Loucy (cell line): Measurements from ENCODE around the gene CIC.
A peak's percentile ranks its signal among the peaks of the same experiment; 100 is the strongest.

Experiments
- H2AFZ ChIP-seq: fragments of 200-600 bp; sonication (generic); 2 replicates; pipeline ENCODE4 v1.6.0; 2016; ENCODE audit warnings: antibody characterized with exemption, mild to moderate bottlenecking, low read length, moderate library complexity
- H3F3A ChIP-seq: fragments of 200-600 bp; 2 replicates; pipeline ENCODE4 v1.6.0; 2016; ENCODE audit warnings: antibody characterized with exemption, low read depth, mild to moderate bottlenecking
- H3K27me3 ChIP-seq: fragments of 200-600 bp; sonication (generic); 2 replicates; pipeline ENCODE4 v1.6.1; 2014; ENCODE audit warnings: low read length, mild to moderate bottlenecking; ENCODE audit not compliant: insufficient read depth, poor library complexity, severe bottlenecking
- H3K36me3 ChIP-seq: fragments of 200-600 bp; sonication (generic); 2 replicates; pipeline ENCODE4 v1.6.1; 2016; ENCODE audit warnings: low read length; ENCODE audit not compliant: insufficient read depth
- H3K4me1 ChIP-seq: fragments of 200-600 bp; sonication (generic); 2 replicates; pipeline ENCODE4 v1.5.1; 2014; ENCODE audit warnings: low read length, mild to moderate bottlenecking; ENCODE audit not compliant: insufficient read depth, poor library complexity, severe bottlenecking
- H3K4me2 ChIP-seq: fragments of 200-600 bp; sonication (generic); 2 replicates; pipeline ENCODE4 v1.6.0; 2014; ENCODE audit warnings: antibody characterized with exemption, low read length, low read depth, mild to moderate bottlenecking; ENCODE audit not compliant: poor library complexity, severe bottlenecking
- H3K4me3 ChIP-seq: fragments of 200-600 bp; sonication (generic); 2 replicates; pipeline ENCODE4 v1.5.1; 2014; ENCODE audit warnings: low read length, mild to moderate bottlenecking, mixed read lengths; ENCODE audit not compliant: poor library complexity, severe bottlenecking
- H3K79me2 ChIP-seq: fragments of 200-600 bp; sonication (generic); 2 replicates; pipeline ENCODE4 v1.6.1; 2014; ENCODE audit warnings: low read length; ENCODE audit not compliant: insufficient read depth
- H3K9ac ChIP-seq: fragments of 200-600 bp; sonication (generic); 2 replicates; pipeline ENCODE4 v1.6.0; 2014; ENCODE audit warnings: mild to moderate bottlenecking, low read depth, low read length, moderate library complexity; ENCODE audit not compliant: poor library complexity, severe bottlenecking
- H3K9me2 ChIP-seq: fragments of 200-600 bp; sonication (generic); replicated peaks from 2 replicates; pipeline ENCODE4 v1.6.1; 2016; ENCODE audit warnings: low read depth, low read length, mixed read lengths
- H3K9me3 ChIP-seq: fragments of 200-600 bp; sonication (generic); 2 replicates; pipeline ENCODE4 v1.6.1; 2014; ENCODE audit warnings: mild to moderate bottlenecking, antibody characterized with exemption, low read length, low read depth; ENCODE audit not compliant: insufficient read depth
- H4K20me1 ChIP-seq: fragments of 200-600 bp; sonication (generic); 2 replicates; pipeline ENCODE4 v1.6.0; 2014; ENCODE audit warnings: antibody characterized with exemption, low read length, mild to moderate bottlenecking; ENCODE audit not compliant: insufficient read depth, poor library complexity, severe bottlenecking
- EZH2phosphoT487 ChIP-seq: fragments of 200-600 bp; IDR thresholded peaks from 2 replicates; pipeline ENCODE4 v1.6.1; 2018; ENCODE audit warnings: antibody characterized with exemption, mild to moderate bottlenecking, moderate library complexity, borderline replicate concordance
- TF ChIP-seq, protein P1 (sequence below): fragments of 200-600 bp; sonication (generic); conservative IDR thresholded peaks from 2 replicates; pipeline ENCODE4 v1.5.1; 2014; ENCODE audit warnings: mild to moderate bottlenecking, antibody characterized with exemption, low read length

The CIC gene

GRCh38 chr19:42326969-42327368 lies 57.9 kb downstream of the CIC start:
- Histone ChIP-seq H3K9me3 (no peaks in the 10 kb centered on the region), H3K27me3 (no peaks in the 10 kb centered on the region), H4K20me1 (peaks cover 17% of the 10 kb centered on the region), H3F3A (no peaks in the 10 kb centered on the region), H3K9me2 (no peaks in the 10 kb centered on the region), H3K4me3 (peak overlapping the region; percentile 85), H3K36me3 (no peaks in the 10 kb centered on the region), H3K4me1 (peaks cover 30% of the 10 kb centered on the region), H2AFZ (no peak overlapping the region), H3K9ac (peak overlapping the region; percentile 89), H3K4me2 (peak overlapping the region; percentile 92), H3K79me2 (peaks cover 47% of the 10 kb centered on the region)
- no peak for TF ChIP-seq EZH2phosphoT487
- TF ChIP-seq, protein P1, sequence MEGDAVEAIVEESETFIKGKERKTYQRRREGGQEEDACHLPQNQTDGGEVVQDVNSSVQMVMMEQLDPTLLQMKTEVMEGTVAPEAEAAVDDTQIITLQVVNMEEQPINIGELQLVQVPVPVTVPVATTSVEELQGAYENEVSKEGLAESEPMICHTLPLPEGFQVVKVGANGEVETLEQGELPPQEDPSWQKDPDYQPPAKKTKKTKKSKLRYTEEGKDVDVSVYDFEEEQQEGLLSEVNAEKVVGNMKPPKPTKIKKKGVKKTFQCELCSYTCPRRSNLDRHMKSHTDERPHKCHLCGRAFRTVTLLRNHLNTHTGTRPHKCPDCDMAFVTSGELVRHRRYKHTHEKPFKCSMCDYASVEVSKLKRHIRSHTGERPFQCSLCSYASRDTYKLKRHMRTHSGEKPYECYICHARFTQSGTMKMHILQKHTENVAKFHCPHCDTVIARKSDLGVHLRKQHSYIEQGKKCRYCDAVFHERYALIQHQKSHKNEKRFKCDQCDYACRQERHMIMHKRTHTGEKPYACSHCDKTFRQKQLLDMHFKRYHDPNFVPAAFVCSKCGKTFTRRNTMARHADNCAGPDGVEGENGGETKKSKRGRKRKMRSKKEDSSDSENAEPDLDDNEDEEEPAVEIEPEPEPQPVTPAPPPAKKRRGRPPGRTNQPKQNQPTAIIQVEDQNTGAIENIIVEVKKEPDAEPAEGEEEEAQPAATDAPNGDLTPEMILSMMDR, result no peak

DNA sequence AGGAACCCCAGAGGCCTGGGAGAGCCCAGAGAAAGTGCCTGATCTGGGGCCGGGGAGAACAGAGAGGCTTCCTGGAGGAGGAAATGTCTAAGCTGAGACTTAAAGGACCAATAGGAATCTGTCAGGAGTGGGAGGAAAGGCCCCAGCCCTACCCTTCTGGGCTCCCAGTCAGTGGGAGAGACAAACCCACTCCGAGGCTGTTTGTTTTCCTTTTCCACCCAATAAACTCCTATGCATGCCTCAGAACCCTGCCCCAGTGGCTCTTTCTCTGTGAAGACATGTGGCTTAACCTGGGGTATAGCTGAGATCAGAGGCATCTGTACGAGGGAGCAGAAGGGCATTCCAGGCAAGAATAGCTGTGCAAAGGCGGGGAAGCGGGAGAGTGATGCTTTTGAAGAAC lies 58.3 kb downstream of the CIC start:
- Histone ChIP-seq H3K36me3 (no peaks in the 10 kb centered on the region), H3K9me2 (no peaks in the 10 kb centered on the region), H3K4me2 (peak overlapping the region; percentile 92), H3K27me3 (no peaks in the 10 kb centered on the region), H2AFZ (no peak overlapping the region), H3K4me3 (peak overlapping the region; percentile 85), H3K9me3 (no peaks in the 10 kb centered on the region), H3F3A (no peaks in the 10 kb centered on the region), H3K9ac (peak overlapping the region; percentile 89), H3K79me2 (peaks cover 47% of the 10 kb centered on the region), H3K4me1 (peaks cover 30% of the 10 kb centered on the region), H4K20me1 (peaks cover 17% of the 10 kb centered on the region)
- TF ChIP-seq EZH2phosphoT487, result no peak
- TF ChIP-seq, protein P1, result no peak

DNA sequence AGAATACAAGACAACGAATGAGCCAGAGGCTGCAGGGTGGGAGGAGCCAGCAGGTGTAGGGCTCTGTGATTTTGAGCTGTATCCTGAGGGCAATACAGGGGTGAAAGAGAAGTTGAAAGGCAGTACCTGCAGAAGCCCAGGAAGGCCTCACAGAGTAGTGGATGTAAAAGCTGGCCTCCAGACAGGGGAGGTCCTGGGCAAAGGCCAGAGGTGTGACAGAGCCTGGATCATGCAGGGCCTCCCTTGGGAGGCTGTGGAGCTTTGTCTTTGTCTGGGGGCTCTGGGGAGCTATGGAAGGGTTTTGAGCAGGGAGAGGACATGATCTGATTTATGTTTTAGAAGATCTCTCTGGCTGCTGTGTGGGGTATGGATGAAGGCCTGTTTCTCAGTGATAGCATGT lies 59.1 kb downstream of the CIC start:
- Histone ChIP-seq H3K4me1 (peaks cover 30% of the 10 kb centered on the region), H3K79me2 (peaks cover 47% of the 10 kb centered on the region), H3K27me3 (no peaks in the 10 kb centered on the region), H3K9me3 (no peaks in the 10 kb centered on the region), H3K4me2 (peak overlapping the region; percentile 92), H3K36me3 (no peaks in the 10 kb centered on the region), H3K9me2 (no peaks in the 10 kb centered on the region), H4K20me1 (peaks cover 17% of the 10 kb centered on the region), H3K4me3 (peak overlapping the region; percentile 85), H2AFZ (no peak overlapping the region), H3F3A (no peaks in the 10 kb centered on the region), H3K9ac (peak overlapping the region; percentile 89)
- TF ChIP-seq EZH2phosphoT487, result no peak
- TF ChIP-seq, protein P1, result no peak
